A549 (cell line): ENCODE results near the gene DIP2A. TPM values are rescaled to one million over a fixed set of nuclear protein-coding genes. Genes with fewer than 3 reads are reported as not detected.

Experiments
- ATAC-seq, 2 experiments: fragments of 200-7000 bp in 1 of 2; fragments of >200 bp in 1 of 2; cut with Nextera tagmentation in 1 of 2; cut with Tn5 transposase in 1 of 2; 3 replicates each; pipeline versions ENCODE4 v1.8.0 to v1.9.1; 2018 to 2020; ENCODE audit warnings: mild to moderate bottlenecking in 1 of 2, moderate library complexity in 1 of 2
- CTCF ChIA-PET: fragments of 300-600 bp; sonication (Branson Sonifier 250); formaldehyde crosslinking; extraction: SDS; loops from one replicate; lab custom pipeline; 2021; ENCODE audit warnings: antibody characterized with exemption, inconsistent platforms; lab: Yijun Ruan, JAX
- POLR2A ChIA-PET: fragments of 350-600 bp; formaldehyde crosslinking; extraction: SDS; loops from one replicate; lab custom pipeline; 2021; ENCODE audit warnings: antibody characterized with exemption, inconsistent platforms; lab: Yijun Ruan, JAX
- DNase-seq, 2 experiments: peaks; one replicate each; pipeline versions ENCODE4 v3.0.0 to v3.0.0-alpha.2; 2011 to 2016; ENCODE audit warnings: low read depth in 1 of 2, low spot score in 1 of 2
- FAIRE-seq: peaks from 2 replicates; lab custom pipeline; 2011; peaks lifted over from hg19 to GRCh38; lab: Jason Lieb, UNC
- H3K27ac ChIP-seq, 2 experiments: fragments of >200 bp; sonication (Bioruptor Twin); formaldehyde crosslinking; 3 replicates each; pipeline ENCODE4 v1.5.1; 2016 to 2017
- H3K4me1 ChIP-seq: fragments of >200 bp; sonication (Bioruptor Twin); formaldehyde crosslinking; 3 replicates; pipeline ENCODE4 v1.6.1; 2016
- H3K4me2 ChIP-seq: fragments of >200 bp; sonication (Bioruptor Twin); formaldehyde crosslinking; 3 replicates; pipeline ENCODE4 v1.6.1; 2016
- H3K4me3 ChIP-seq: fragments of >200 bp; sonication (Bioruptor Twin); formaldehyde crosslinking; 3 replicates; pipeline ENCODE4 v1.5.1; 2016
- H3K9me3 ChIP-seq: fragments of >200 bp; sonication (Bioruptor Twin); formaldehyde crosslinking; 3 replicates; pipeline ENCODE4 v1.6.1; 2016
- CTCF ChIP-seq: fragments of >200 bp; sonication (Bioruptor Twin); formaldehyde crosslinking; IDR thresholded peaks from 3 replicates; pipeline ENCODE4 v1.5.1; 2016
- EHF ChIP-seq: fragments of 250-450 bp; sonication (Bioruptor Pico); IDR thresholded peaks from 2 replicates; pipeline ENCODE4 v1.5.0; 2020; ENCODE audit warnings: mild to moderate bottlenecking
- ESRRA ChIP-seq: fragments of 150-350 bp; IDR thresholded peaks from 2 replicates; pipeline ENCODE4 v1.6.1; 2014; ENCODE audit warnings: mild to moderate bottlenecking, low read length, borderline replicate concordance
- FOSL2 ChIP-seq, 2 experiments: fragments of 450-650 bp in 1 of 2; fragments of >200 bp in 1 of 2; sonication (Bioruptor Twin) in 1 of 2; formaldehyde crosslinking; IDR thresholded peaks; 2 replicates each; pipeline versions ENCODE4 v1.5.0 to v1.6.1; 2016 to 2020; ENCODE audit warnings: mild to moderate bottlenecking in 1 of 2, moderate library complexity in 1 of 2
- HDAC2 ChIP-seq: fragments of 200-600 bp; sonication (generic); IDR thresholded peaks from 2 replicates; pipeline ENCODE4 v1.6.1; 2016
- HEYL ChIP-seq: fragments of 250-450 bp; sonication (Bioruptor Pico); IDR thresholded peaks from 2 replicates; pipeline ENCODE4 v1.8.0; 2021; ENCODE audit warnings: mild to moderate bottlenecking, moderate library complexity
- HOXB5 ChIP-seq: fragments of 250-450 bp; sonication (Bioruptor Pico); IDR thresholded peaks from 2 replicates; pipeline ENCODE4 v1.5.0; 2020; ENCODE audit warnings: mild to moderate bottlenecking, moderate library complexity
- MAX ChIP-seq: IDR thresholded peaks from 2 replicates; pipeline ENCODE4 v1.6.1; 2012
- NPAS2 ChIP-seq: fragments of 250-450 bp; sonication (Bioruptor Pico); IDR thresholded peaks from 2 replicates; pipeline ENCODE4 v1.8.0; 2022; ENCODE audit warnings: mild to moderate bottlenecking, moderate library complexity, borderline replicate concordance
- NR3C1 ChIP-seq: fragments of >200 bp; sonication (Bioruptor Twin); formaldehyde crosslinking; IDR thresholded peaks from 3 replicates; pipeline ENCODE4 v1.6.1; 2017
- POLR2AphosphoS2 ChIP-seq: conservative IDR thresholded peaks from 2 replicates; pipeline ENCODE4 v1.6.1; 2012; ENCODE audit warnings: low read length, improper control_type of control experiment, inconsistent platforms
- RAD21 ChIP-seq, 2 experiments: fragments of >200 bp in 1 of 2; sonication (Bioruptor Twin) in 1 of 2; formaldehyde crosslinking in 1 of 2; IDR thresholded peaks in 1 of 2; conservative IDR thresholded peaks in 1 of 2; 2 replicates in 1 of 2; 3 replicates in 1 of 2; pipeline ENCODE4 v1.6.1; 2012 to 2018; ENCODE audit warnings: inconsistent platforms in 1 of 2
- RNF2 ChIP-seq: fragments of 200-600 bp; sonication (generic); IDR thresholded peaks from 2 replicates; pipeline ENCODE4 v1.6.1; 2016; ENCODE audit warnings: low read depth, mild to moderate bottlenecking, antibody characterized with exemption, moderate library complexity, borderline replicate concordance
- TP53 ChIP-seq: fragments of 250-450 bp; sonication (Bioruptor Pico); IDR thresholded peaks from 2 replicates; pipeline ENCODE4 v1.5.0; 2021; ENCODE audit warnings: mild to moderate bottlenecking, moderate library complexity
- ZFP36 ChIP-seq: fragments of 450-650 bp; IDR thresholded peaks from 2 replicates; pipeline ENCODE4 v1.6.1; 2014; ENCODE audit warnings: borderline replicate concordance; ENCODE audit not compliant: partially characterized antibody
- ZNF302 ChIP-seq: fragments of 250-450 bp; sonication (Bioruptor Pico); IDR thresholded peaks from 2 replicates; pipeline ENCODE4 v1.9.0; 2021; ENCODE audit warnings: inconsistent platforms, mild to moderate bottlenecking, moderate library complexity
- WGBS: methylation state at CpG from one replicate; pipeline ENCODE4 v1.1.6; 2017; ENCODE audit errors: missing lambda C conversion rate; 5-methylcytosine and 5-hydroxymethylcytosine counted together
- polyA plus RNA-seq, 4 experiments: library from polyadenylated mRNA; depleted of rRNA in 3 of 4; stranded (reverse); fragments of >200 nt; fragmentation: RNase III in 1 of 4; extraction: RNeasy Plus Mini Kit Qiagen cat#74134 plus additional on column Dnase treatment in 1 of 4; gene quantifications; 2 replicates in 3 of 4; 3 replicates in 1 of 4; pipeline ENCODE4 v1.2.3, GENCODE V29; 2011 to 2017
- TF ChIP-seq, protein P1 (sequence below): IDR thresholded peaks from 2 replicates; pipeline ENCODE4 v1.6.1; 2012
- TF ChIP-seq, protein P2 (sequence below): fragments of 450-650 bp; IDR thresholded peaks from 2 replicates; pipeline ENCODE4 v1.6.1; 2014; ENCODE audit warnings: antibody characterized with exemption
- TF ChIP-seq, protein P3 (sequence below): fragments of 200-600 bp; sonication (generic); IDR thresholded peaks from 2 replicates; pipeline ENCODE4 v1.6.1; 2016; ENCODE audit warnings: antibody characterized with exemption, mild to moderate bottlenecking, moderate library complexity

Gene DIP2A
- polyA plus RNA-seq, 2 of the 4 experiments (the other 2 are of a cell fraction), result 13.3 to 18.4 TPM

- TF ChIP-seq ESRRA (no peak), CTCF (no peak), HEYL (CRISPR knock-in tag) (no peak), ZFP36 (no peak), MAX (no peak), HOXB5 (CRISPR knock-in tag) (no peak), NR3C1 (no peak), TP53 (no peak), RNF2 (no peak)
- TF ChIP-seq, protein P1, sequence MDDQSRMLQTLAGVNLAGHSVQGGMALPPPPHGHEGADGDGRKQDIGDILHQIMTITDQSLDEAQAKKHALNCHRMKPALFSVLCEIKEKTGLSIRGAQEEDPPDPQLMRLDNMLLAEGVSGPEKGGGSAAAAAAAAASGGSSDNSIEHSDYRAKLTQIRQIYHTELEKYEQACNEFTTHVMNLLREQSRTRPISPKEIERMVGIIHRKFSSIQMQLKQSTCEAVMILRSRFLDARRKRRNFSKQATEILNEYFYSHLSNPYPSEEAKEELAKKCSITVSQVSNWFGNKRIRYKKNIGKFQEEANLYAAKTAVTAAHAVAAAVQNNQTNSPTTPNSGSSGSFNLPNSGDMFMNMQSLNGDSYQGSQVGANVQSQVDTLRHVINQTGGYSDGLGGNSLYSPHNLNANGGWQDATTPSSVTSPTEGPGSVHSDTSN, result no peak
- TF ChIP-seq, all 56 proteins: peak for 0
- POLR2A ChIA-PET, result interaction anchor here (0.9 kb wide), 1 partner anchor 27 kb away, joined by 13 read pairs; the partner anchor contains the start of gene PRMT2
- no peak for ATAC-seq
- H3K9me3 ChIP-seq, result no peaks in the 10 kb centered on the region; the same call in 2 of the 3 replicates
- no peak overlapping the region for H3K4me2 ChIP-seq
- CTCF ChIA-PET, result interaction anchor here (0.9 to 1.1 kb wide), 2 partner anchors 21 to 31 kb away, joined by 3 to 4 read pairs; no protein-coding TSS in a partner anchor
- 35% methylated on average over 3 of the region's 3 CpGs for WGBS
- H3K27ac ChIP-seq, result no peak overlapping the region
- no peak for FAIRE-seq
- DNase-seq, result no peak
- H3K4me1 ChIP-seq, result no peaks in the 10 kb centered on the region
- no peak overlapping the region for H3K4me3 ChIP-seq
Observed at GRCh38 chr21:46608672-46609111, 150.0 kb downstream of the DIP2A start.

DNA sequence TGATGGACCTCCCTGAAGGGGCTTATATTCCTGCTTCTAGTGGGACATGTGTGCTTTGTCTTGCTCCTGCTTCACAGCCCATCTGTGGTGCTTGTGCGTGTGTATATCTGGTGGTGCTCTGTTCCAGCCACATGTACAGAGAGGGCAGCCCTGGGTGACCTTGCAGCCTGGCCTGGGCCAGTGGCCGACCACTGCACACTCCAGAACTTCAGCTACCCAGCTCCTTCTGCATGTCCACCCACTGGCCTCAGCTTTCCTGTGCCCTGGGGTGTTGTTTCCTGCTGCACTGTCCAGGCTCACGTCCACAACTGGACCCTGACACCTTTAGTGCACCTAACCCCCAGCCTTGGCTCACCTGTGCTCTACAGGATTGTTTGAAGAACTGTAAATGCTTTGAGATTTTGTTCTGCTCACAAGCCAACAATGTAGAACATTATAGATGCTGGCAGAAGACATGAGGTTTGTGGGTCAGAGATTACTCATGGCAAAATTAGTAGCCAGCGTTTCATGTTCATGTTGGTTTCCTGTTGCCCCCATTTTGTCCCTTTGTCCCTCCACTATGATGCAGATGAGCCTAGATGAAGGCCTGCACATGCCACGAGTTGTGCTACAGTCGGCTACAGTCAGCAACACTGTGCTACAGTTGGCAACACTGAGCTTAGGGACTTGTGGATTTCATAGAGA, 151.5 kb downstream of the DIP2A start:
- DNase-seq, result no peak
- Histone ChIP-seq H3K9me3 (no peaks in the 10 kb centered on the region; the same call in 2 of the 3 replicates), H3K27ac (no peak overlapping the region), H3K4me1 (no peaks in the 10 kb centered on the region), H3K4me2 (no peak overlapping the region)
- CTCF ChIA-PET, result no interaction called here
- 7% methylated on average over 6 of the region's 6 CpGs for WGBS
- TF ChIP-seq EHF (CRISPR knock-in tag), result no peak
- TF ChIP-seq HEYL (CRISPR knock-in tag), result no peak
- TF ChIP-seq POLR2AphosphoS2, result no peak
- TF ChIP-seq ZNF302 (CRISPR knock-in tag), result no peak
- TF ChIP-seq, protein P2, sequence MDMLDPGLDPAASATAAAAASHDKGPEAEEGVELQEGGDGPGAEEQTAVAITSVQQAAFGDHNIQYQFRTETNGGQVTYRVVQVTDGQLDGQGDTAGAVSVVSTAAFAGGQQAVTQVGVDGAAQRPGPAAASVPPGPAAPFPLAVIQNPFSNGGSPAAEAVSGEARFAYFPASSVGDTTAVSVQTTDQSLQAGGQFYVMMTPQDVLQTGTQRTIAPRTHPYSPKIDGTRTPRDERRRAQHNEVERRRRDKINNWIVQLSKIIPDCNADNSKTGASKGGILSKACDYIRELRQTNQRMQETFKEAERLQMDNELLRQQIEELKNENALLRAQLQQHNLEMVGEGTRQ, result no peak
- TF ChIP-seq HDAC2, result no peak
- TF ChIP-seq, protein P3, sequence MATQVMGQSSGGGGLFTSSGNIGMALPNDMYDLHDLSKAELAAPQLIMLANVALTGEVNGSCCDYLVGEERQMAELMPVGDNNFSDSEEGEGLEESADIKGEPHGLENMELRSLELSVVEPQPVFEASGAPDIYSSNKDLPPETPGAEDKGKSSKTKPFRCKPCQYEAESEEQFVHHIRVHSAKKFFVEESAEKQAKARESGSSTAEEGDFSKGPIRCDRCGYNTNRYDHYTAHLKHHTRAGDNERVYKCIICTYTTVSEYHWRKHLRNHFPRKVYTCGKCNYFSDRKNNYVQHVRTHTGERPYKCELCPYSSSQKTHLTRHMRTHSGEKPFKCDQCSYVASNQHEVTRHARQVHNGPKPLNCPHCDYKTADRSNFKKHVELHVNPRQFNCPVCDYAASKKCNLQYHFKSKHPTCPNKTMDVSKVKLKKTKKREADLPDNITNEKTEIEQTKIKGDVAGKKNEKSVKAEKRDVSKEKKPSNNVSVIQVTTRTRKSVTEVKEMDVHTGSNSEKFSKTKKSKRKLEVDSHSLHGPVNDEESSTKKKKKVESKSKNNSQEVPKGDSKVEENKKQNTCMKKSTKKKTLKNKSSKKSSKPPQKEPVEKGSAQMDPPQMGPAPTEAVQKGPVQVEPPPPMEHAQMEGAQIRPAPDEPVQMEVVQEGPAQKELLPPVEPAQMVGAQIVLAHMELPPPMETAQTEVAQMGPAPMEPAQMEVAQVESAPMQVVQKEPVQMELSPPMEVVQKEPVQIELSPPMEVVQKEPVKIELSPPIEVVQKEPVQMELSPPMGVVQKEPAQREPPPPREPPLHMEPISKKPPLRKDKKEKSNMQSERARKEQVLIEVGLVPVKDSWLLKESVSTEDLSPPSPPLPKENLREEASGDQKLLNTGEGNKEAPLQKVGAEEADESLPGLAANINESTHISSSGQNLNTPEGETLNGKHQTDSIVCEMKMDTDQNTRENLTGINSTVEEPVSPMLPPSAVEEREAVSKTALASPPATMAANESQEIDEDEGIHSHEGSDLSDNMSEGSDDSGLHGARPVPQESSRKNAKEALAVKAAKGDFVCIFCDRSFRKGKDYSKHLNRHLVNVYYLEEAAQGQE, result no peak
- no peak for TF ChIP-seq FOSL2 (IDR thresholded peaks at IDR 0.05)
- no peak for TF ChIP-seq FOSL2 (CRISPR knock-in tag; IDR thresholded peaks at IDR 0.05)
- TF ChIP-seq RAD21 (conservative IDR thresholded peaks at IDR 0.05 in 1 of 2, IDR thresholded peaks at IDR 0.05 in 1 of 2), result no peak
- TF ChIP-seq NPAS2 (CRISPR knock-in tag), result no peak
- TF ChIP-seq, all 56 proteins: peak for 0
- no peak for ATAC-seq
- no peak overlapping the region for H3K4me3 ChIP-seq
- POLR2A ChIA-PET, result interaction anchor here (0.6 kb wide), 1 partner anchor 25 kb away, joined by 4 read pairs; the partner anchor contains the start of gene PRMT2
- no peak for FAIRE-seq
